Ramos (cell line): ENCODE data around the gene PLAGL2.
"Not testable (repeated sequence)": the region's sequence is repeated elsewhere in the genome, so short reads cannot be mapped to it uniquely, and the experiment has no call there.

ENCODE experiments used
- in situ Hi-C: fragments of 300-500 bp; cut with MboI; formaldehyde crosslinking; loops from one replicate; pipeline ENCODE4 v1.14.3; 2022; ENCODE audit warnings: low sequenced_read_pairs; ENCODE audit not compliant: unreplicated experiment

Gene PLAGL2

GRCh38 chr20:32207626-32208498, at the start of gene PLAGL2, which contains the start of gene POFUT1:
TSS of gene PLAGL2 (minus strand) at chr20:32207743. CDS start at chr20:32202178, 5,565 bp downstream.
TSS of gene POFUT1 (plus strand) at chr20:32207880. CDS start at chr20:32207942, 62 bp downstream.
- in situ Hi-C loops = no loop called here

GRCh38 chr20:32252189-32252588, 44.6 kb upstream of the PLAGL2 start:
- in situ Hi-C loops = no loop called here

GRCh38 chr20:32251470-32251869, 43.9 kb upstream of the PLAGL2 start:
- in situ Hi-C loops = no loop called here

GRCh38 chr20:32249030-32249738, 41.6 kb upstream of the PLAGL2 start:
- in situ Hi-C loops = no loop called here

- in situ Hi-C loops = no loop called here
Observed at GRCh38 chr20:32248043-32248442, 40.5 kb upstream of the PLAGL2 start.

- in situ Hi-C loops = not testable (repeated sequence)
Observed at GRCh38 chr20:32246208-32246607, 38.7 kb upstream of the PLAGL2 start.

- in situ Hi-C loops = no loop called here
Observed at GRCh38 chr20:32244959-32245358, 37.4 kb upstream of the PLAGL2 start.

- in situ Hi-C loops = no loop called here
Observed at GRCh38 chr20:32244150-32244823, 36.7 kb upstream of the PLAGL2 start.

GRCh38 chr20:32241807-32242206, 34.3 kb upstream of the PLAGL2 start:
- in situ Hi-C loops = no loop called here

- in situ Hi-C loops = no loop called here
Observed at GRCh38 chr20:32240205-32240604, 32.7 kb upstream of the PLAGL2 start.

GRCh38 chr20:32238483-32239425, 31.2 kb upstream of the PLAGL2 start:
- in situ Hi-C loops = no loop called here

GRCh38 chr20:32237419-32237818, 29.9 kb upstream of the PLAGL2 start:
- in situ Hi-C loops = no loop called here

- in situ Hi-C loops = no loop called here
Observed at GRCh38 chr20:32236819-32237218, 29.3 kb upstream of the PLAGL2 start.

GRCh38 chr20:32236048-32236533, 28.5 kb upstream of the PLAGL2 start:
- in situ Hi-C loops = no loop called here

- in situ Hi-C loops = no loop called here
Observed at GRCh38 chr20:32235331-32236047, 27.9 kb upstream of the PLAGL2 start.

- in situ Hi-C loops = no loop called here
Observed at GRCh38 chr20:32234135-32234808, 26.7 kb upstream of the PLAGL2 start.

- in situ Hi-C loops = no loop called here
Observed at GRCh38 chr20:32233286-32233685, 25.7 kb upstream of the PLAGL2 start.

GRCh38 chr20:32232326-32232886, 24.9 kb upstream of the PLAGL2 start:
- in situ Hi-C loops = no loop called here
